D721Med (cell line): ENCODE measurements around the gene ARMH3.
A peak's percentile ranks its signal among the peaks of the same experiment; 100 is the strongest.

Experiments used
- DNase-seq: peaks from one replicate; pipeline ENCODE4 v3.0.0; 2011; ENCODE audit warnings: low spot score; ENCODE audit not compliant: insufficient read length
- FAIRE-seq: peaks from 2 replicates; lab custom pipeline; 2011; peaks lifted over from hg19 to GRCh38; lab: Jason Lieb, UNC
- TF ChIP-seq, protein P1 (sequence below): IDR thresholded peaks from 2 replicates; pipeline ENCODE4 v1.5.1; 2012; ENCODE audit warnings: mild to moderate bottlenecking, control low read depth; ENCODE audit not compliant: insufficient read depth; ENCODE audit errors: missing control alignments

The ARMH3 gene

DNA sequence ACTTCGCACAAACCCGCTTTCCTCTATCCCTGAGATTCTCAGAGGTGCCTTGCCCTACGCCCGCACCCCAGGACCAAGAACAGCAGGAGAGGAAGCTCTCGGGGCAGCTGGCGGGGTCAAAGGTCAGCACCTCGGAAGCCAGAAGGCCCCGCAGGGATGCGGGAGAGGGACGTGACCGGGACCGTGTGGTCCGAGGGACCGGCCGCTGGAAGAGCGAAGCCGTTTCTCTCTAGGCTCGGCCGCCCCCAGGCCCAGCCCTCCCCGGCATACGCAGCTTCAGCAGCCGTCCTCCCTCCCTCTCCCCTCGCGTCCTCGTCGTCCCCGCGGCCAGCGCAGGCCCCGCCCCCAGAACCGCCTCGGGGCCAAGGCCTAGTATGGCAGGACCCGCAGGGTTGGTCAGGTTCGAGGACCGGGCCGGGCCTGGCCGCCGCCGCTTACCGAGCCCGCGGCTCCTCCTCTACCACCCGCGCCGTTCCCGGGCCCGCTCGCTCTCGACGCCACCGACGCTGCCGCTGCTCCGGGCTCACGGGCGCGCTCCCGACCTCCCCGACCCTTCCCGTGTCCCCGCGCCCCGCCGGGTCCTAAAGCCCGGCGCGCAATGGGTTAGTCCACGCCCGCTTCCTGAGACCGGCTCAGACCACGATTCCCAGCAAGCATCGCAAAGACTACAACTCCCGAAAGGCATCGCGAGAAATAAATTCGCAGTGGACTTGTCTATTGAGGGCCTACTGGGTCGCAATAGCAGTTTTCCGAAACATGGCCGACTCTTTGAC lies at the start of gene ARMH3:
ARMH3 (minus strand) TSS at position 527 of the 773 bp plus-strand sequence. CDS start 16,059 bp downstream, outside the sequence.
- TF ChIP-seq, protein P1, sequence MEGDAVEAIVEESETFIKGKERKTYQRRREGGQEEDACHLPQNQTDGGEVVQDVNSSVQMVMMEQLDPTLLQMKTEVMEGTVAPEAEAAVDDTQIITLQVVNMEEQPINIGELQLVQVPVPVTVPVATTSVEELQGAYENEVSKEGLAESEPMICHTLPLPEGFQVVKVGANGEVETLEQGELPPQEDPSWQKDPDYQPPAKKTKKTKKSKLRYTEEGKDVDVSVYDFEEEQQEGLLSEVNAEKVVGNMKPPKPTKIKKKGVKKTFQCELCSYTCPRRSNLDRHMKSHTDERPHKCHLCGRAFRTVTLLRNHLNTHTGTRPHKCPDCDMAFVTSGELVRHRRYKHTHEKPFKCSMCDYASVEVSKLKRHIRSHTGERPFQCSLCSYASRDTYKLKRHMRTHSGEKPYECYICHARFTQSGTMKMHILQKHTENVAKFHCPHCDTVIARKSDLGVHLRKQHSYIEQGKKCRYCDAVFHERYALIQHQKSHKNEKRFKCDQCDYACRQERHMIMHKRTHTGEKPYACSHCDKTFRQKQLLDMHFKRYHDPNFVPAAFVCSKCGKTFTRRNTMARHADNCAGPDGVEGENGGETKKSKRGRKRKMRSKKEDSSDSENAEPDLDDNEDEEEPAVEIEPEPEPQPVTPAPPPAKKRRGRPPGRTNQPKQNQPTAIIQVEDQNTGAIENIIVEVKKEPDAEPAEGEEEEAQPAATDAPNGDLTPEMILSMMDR = no peak
- peak; percentile 25 for FAIRE-seq

GRCh38 chr10:102102421-102102820 lies 46.4 kb upstream of the ARMH3 start:
- FAIRE-seq (no peak), DNase-seq (no peak)
- TF ChIP-seq, protein P1 = no peak

More for the DNA sequence above, at the start of gene ARMH3:
- DNase-seq = peak; percentile 96

DNA sequence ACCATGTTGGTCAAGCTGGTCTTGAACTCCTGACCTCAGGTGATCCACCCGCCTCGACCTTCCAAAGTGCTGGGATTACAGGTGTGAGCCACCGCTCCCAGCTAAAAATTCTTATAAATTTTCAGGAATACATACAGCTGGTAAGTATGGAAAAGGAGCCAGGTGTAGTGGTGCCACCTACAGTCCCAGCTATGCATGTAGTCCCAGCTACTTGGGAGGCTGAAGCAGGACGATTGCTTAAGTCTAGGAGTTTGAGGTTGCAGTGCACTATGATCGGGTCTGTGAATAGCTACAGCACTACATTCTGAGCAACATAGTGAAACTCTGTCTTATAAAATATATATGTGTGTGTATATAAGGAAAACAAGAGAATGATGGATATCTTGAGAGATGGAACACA lies 45.2 kb upstream of the ARMH3 start:
- no peak for DNase-seq
- TF ChIP-seq, protein P1 = no peak
- FAIRE-seq = no peak

- DNase-seq = no peak
Observed at GRCh38 chr10:102096449-102096848, 40.5 kb upstream of the ARMH3 start.

GRCh38 chr10:102090772-102091171 lies 34.8 kb upstream of the ARMH3 start:
- no peak for DNase-seq
- TF ChIP-seq, protein P1 = no peak
- FAIRE-seq = no peak

More at GRCh38 chr10:102096449-102096848, 40.5 kb upstream of the ARMH3 start:
- FAIRE-seq = no peak
- TF ChIP-seq, protein P1 = no peak

DNA sequence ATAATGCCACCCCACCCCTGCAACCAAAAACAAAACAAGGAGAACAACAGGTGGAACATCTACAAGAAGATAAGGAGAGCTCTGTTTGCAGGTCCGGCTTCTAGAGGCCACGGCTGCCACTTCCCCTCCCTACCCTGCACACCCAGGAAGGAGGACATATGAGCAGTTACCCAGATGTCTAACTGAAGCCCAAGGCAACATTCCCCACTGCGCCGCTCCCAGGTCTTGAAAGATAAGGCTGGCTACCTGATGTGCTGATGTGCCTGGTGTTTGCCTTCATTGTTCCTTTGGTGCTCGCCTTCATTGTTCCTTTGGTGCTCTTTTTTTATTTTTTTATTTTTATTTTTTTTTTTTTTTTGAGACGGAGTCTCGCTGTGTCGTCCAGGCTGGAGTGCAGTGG lies 30.2 kb upstream of the ARMH3 start:
- DNase-seq (no peak), FAIRE-seq (no peak)
- TF ChIP-seq, protein P1 = no peak

- FAIRE-seq (no peak), DNase-seq (no peak)
- TF ChIP-seq, protein P1 = no peak
Observed at GRCh38 chr10:102085336-102085735, 29.4 kb upstream of the ARMH3 start.
